Transverse colon (tissue), 4 donors: ENCODE measurements around the gene ARMC8.

Experiments used
- POLR2A ChIP-seq: fragments of 450-650 bp; IDR thresholded peaks from one replicate; pipeline ENCODE4 v1.6.1; 2016; ENCODE audit warnings: antibody characterized with exemption, mild to moderate bottlenecking, moderate library complexity
- POLR2AphosphoS5 ChIP-seq, 3 donors: sonication (generic); formaldehyde crosslinking; IDR thresholded peaks; one replicate each; pipeline ENCODE4 v1.6.1; 2016; ENCODE audit warnings: antibody characterized with exemption in 3 of 3
- TF ChIP-seq, protein P1 (sequence below), 5 experiments: fragments of 200-600 bp in 3 of 5; fragments of 450-650 bp in 2 of 5; sonication (generic) in 3 of 5; IDR thresholded peaks; 1 replicate in 2 of 5; 2 replicates in 3 of 5; pipeline ENCODE4 v1.5.1; 2016 to 2017; ENCODE audit warnings: antibody characterized with exemption in 5 of 5, inconsistent platforms in 3 of 5, mild to moderate bottlenecking in 2 of 5, moderate library complexity in 1 of 5

DNA sequence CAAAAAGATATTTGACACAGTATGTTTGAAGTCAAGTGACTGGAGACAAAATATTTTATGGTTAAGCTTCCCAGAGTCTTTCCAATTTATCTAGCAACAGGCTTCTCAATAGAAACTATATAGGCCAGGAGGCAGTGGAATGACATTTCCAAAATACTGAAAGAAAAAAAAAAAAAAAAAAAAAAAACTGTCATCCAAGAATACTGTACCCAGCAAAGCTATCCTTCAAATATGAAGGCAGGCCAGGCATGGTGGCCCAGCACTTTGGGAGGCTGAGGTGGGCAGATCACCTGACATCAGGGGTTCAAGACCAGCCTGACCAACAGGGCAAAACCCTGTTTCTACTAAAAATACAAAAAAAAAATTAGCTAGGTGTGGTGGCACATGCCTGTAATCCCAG is 121.7 kb downstream of the ARMC8 start:
- no peak for TF ChIP-seq POLR2A
- TF ChIP-seq, protein P1, sequence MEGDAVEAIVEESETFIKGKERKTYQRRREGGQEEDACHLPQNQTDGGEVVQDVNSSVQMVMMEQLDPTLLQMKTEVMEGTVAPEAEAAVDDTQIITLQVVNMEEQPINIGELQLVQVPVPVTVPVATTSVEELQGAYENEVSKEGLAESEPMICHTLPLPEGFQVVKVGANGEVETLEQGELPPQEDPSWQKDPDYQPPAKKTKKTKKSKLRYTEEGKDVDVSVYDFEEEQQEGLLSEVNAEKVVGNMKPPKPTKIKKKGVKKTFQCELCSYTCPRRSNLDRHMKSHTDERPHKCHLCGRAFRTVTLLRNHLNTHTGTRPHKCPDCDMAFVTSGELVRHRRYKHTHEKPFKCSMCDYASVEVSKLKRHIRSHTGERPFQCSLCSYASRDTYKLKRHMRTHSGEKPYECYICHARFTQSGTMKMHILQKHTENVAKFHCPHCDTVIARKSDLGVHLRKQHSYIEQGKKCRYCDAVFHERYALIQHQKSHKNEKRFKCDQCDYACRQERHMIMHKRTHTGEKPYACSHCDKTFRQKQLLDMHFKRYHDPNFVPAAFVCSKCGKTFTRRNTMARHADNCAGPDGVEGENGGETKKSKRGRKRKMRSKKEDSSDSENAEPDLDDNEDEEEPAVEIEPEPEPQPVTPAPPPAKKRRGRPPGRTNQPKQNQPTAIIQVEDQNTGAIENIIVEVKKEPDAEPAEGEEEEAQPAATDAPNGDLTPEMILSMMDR (IDR thresholded peaks at IDR 0.05) = no peak
- no peak for TF ChIP-seq POLR2AphosphoS5 (IDR thresholded peaks at IDR 0.05)
